ENCODE measurements around the gene GPR4.

GPR4 gene

GRCh38 chr19:45601524-45602374 lies at the start of gene GPR4:
Gene GPR4, minus strand, starts transcription at chr19:45602212. Its CDS starts 10,346 bp downstream, at chr19:45591866.
- peak in 1 of 56 donors; percentile 2 for DNase-seq

- no peak for DNase-seq
Measured at GRCh38 chr19:45650722-45651121, 48.7 kb upstream of the GPR4 start.

- DNase-seq = no peak
Measured at GRCh38 chr19:45646345-45646698, 44.3 kb upstream of the GPR4 start.

- DNase-seq = peak in 55 of 56 donors; percentile 47 to 98 (median 90)
Measured at GRCh38 chr19:45645631-45646344, 43.8 kb upstream of the GPR4 start.

GRCh38 chr19:45645068-45645630 lies 43.1 kb upstream of the GPR4 start:
- DNase-seq = peak in 37 of 56 donors; percentile 63 to 98 (median 93)

GRCh38 chr19:45643927-45644771 lies 42.1 kb upstream of the GPR4 start:
- DNase-seq = peak in 19 of 56 donors; percentile 4 to 57 (median 30)

- peak in 54 of 56 donors; percentile 29 to 92 (median 76) for DNase-seq
Measured at GRCh38 chr19:45643024-45643926, 41.3 kb upstream of the GPR4 start.

GRCh38 chr19:45641274-45642105 lies 39.5 kb upstream of the GPR4 start:
- DNase-seq = peak in 4 of 56 donors; percentile 3 to 31 (median 4)

GRCh38 chr19:45640849-45641273 lies 38.8 kb upstream of the GPR4 start:
- no peak for DNase-seq

GRCh38 chr19:45638930-45639729 lies 37.1 kb upstream of the GPR4 start, which contains the start of gene EML2:
Gene EML2, minus strand, starts transcription at chr19:45639397. Its CDS starts 21 bp downstream, at chr19:45639376.
- peak in 2 of 56 donors; percentile 4 to 7 for DNase-seq

- DNase-seq = no peak
Measured at GRCh38 chr19:45637890-45638667, 36.1 kb upstream of the GPR4 start.

GRCh38 chr19:45636902-45637301 lies 34.9 kb upstream of the GPR4 start:
- no peak for DNase-seq

GRCh38 chr19:45636275-45636674 lies 34.3 kb upstream of the GPR4 start:
- DNase-seq = no peak

- DNase-seq = peak in 19 of 56 donors; percentile 3 to 68 (median 29)
Measured at GRCh38 chr19:45632468-45633196, 30.6 kb upstream of the GPR4 start.

GRCh38 chr19:45630463-45630862 lies 28.5 kb upstream of the GPR4 start:
- no peak for DNase-seq

GRCh38 chr19:45629704-45630103 lies 27.7 kb upstream of the GPR4 start:
- no peak for DNase-seq
